HG03432 (cell line): Measurements from ENCODE around the gene ZCCHC24.
"Not testable (repeated sequence)": the region's sequence is repeated elsewhere in the genome, so short reads cannot be mapped to it uniquely, and the experiment has no call there.

Source experiments
- ATAC-seq: cut with Tn5 transposase; IDR thresholded peaks from one replicate; pipeline ENCODE4 v1.9.1; 2021; ENCODE audit warnings: mild to moderate bottlenecking, moderate library complexity; ENCODE audit not compliant: unreplicated experiment

The ZCCHC24 gene

DNA sequence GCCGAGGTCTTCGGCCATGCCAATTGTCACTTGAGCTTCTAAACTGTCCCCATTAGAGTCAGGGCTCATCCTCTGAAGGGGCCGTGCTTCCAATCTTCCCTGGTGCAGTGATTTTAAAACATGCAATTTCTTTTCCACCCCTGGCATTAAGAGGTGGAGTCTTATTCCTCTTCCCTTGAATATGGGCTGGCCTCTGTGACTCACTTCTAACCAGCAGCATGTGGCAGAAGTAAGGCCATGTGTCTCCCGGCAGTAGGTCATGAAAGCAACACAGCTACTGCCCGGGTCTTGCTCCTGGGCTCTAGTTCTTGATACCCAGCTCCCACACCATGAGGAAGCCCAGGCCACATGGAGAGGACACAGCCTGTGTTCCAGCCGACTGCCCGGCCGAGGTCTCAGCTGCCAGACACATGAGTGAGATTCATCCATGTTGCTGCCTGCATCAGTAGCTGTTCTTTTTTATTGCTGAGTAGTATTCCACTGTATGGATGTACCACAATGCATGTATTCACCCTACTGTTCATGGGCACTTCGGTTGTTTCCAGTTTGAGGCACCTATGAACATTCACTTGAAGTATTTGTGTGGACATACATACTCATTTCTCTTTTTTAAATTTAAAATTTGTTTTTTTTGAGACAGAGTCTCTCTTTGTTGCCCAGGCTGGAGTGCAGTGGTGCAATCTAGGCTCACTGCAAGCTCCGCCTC is 112.7 kb downstream of the ZCCHC24 start:
- ATAC-seq = not testable (repeated sequence)
